Right forelimb (tissue), 1 donor: ENCODE results near the gene TYR.
"Not testable (repeated sequence)": the region's sequence is repeated elsewhere in the genome, so short reads cannot be mapped to it uniquely, and the experiment has no call there.

Source experiments
- DNase-seq: peaks from one replicate; pipeline ENCODE4 v3.0.0-alpha.2; 2018

TYR gene

GRCh38 chr11:89273220-89273619 is 95.5 kb downstream of the TYR start:
- DNase-seq = not testable (repeated sequence)

GRCh38 chr11:89275966-89276365 is 98.3 kb downstream of the TYR start:
- no peak for DNase-seq

GRCh38 chr11:89279176-89279575 is 101.5 kb downstream of the TYR start:
- no peak for DNase-seq

GRCh38 chr11:89281032-89281677 is 103.5 kb downstream of the TYR start:
- not testable (repeated sequence) for DNase-seq

- not testable (repeated sequence) for DNase-seq
These were observed 108.9 kb downstream of the TYR start for GRCh38 chr11:89286601-89287000.

GRCh38 chr11:89288004-89288403 is 110.3 kb downstream of the TYR start:
- not testable (repeated sequence) for DNase-seq

- DNase-seq = peak; percentile 54
These were observed 116.4 kb downstream of the TYR start for GRCh38 chr11:89293965-89294679.

- DNase-seq = not testable (repeated sequence)
These were observed 117.3 kb downstream of the TYR start for GRCh38 chr11:89295023-89295422.

GRCh38 chr11:89303029-89303428 is 125.4 kb downstream of the TYR start:
- DNase-seq = not testable (repeated sequence)

GRCh38 chr11:89308272-89308671 is 130.6 kb downstream of the TYR start:
- not testable (repeated sequence) for DNase-seq

GRCh38 chr11:89309321-89309985 is 131.8 kb downstream of the TYR start:
- DNase-seq = not testable (repeated sequence)

- not testable (repeated sequence) for DNase-seq
These were observed 132.9 kb downstream of the TYR start for GRCh38 chr11:89310607-89311006.

- DNase-seq = no peak
These were observed 143.7 kb downstream of the TYR start for GRCh38 chr11:89321401-89321800.

- no peak for DNase-seq
These were observed 150.2 kb downstream of the TYR start for GRCh38 chr11:89327885-89328284.

- DNase-seq = not testable (repeated sequence)
These were observed 154.3 kb downstream of the TYR start for GRCh38 chr11:89331940-89332339.

GRCh38 chr11:89333704-89334103 is 156.0 kb downstream of the TYR start:
- DNase-seq = not testable (repeated sequence)

- not testable (repeated sequence) for DNase-seq
These were observed 159.5 kb downstream of the TYR start for GRCh38 chr11:89337100-89337650.

GRCh38 chr11:89338073-89338472 is 160.4 kb downstream of the TYR start:
- DNase-seq = not testable (repeated sequence)

- DNase-seq = not testable (repeated sequence)
These were observed 162.8 kb downstream of the TYR start for GRCh38 chr11:89340450-89340849.

- DNase-seq = not testable (repeated sequence)
These were observed 165.4 kb downstream of the TYR start for GRCh38 chr11:89342880-89343572.
